HG03060 (cell line): ENCODE measurements around the gene SEC14L1.
"Not testable (repeated sequence)": the region's sequence is repeated elsewhere in the genome, so short reads cannot be mapped to it uniquely, and the experiment has no call there.

Experiments used
- ATAC-seq: cut with Tn5 transposase; IDR thresholded peaks from one replicate; pipeline ENCODE4 v1.9.1; 2021; ENCODE audit warnings: low read depth, moderate number of reproducible peaks; ENCODE audit not compliant: unreplicated experiment

The SEC14L1 gene

DNA sequence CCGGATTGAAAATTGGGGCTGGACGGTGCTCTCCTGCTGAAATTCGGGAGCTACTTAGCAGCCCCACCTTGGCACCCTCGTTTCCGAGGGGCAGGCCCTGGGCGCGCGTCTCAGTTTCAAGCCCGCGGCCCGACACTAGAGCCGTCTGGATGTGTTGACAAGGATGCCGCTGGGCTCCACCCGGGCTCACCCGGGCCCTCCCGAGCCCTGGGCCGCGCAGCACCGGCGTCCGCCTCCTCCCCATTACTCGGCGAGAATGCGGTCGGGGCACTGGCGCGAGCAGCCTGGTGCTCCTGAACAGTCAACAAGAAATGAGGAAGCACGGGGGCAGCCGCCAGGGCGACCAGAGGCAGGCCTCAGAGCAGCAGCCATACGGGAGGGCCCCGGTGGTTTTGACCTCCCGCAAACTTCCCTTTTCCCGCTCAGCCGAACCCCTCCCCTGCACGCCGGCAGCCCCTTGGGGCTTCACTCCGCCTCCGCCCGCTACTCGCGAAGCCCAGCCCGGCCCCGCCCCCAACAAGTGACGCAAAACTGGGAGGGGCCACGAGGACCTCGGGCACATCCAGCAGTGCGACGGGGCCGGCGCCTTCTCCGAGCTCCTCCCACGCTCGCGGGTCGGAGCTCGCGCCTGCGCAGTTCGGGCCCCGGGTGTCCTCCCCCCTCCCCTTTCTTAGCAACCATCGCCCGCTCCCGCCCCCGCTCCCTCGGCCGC is 447 bp upstream of the SEC14L1 start:
- ATAC-seq, result peak; percentile 79

DNA sequence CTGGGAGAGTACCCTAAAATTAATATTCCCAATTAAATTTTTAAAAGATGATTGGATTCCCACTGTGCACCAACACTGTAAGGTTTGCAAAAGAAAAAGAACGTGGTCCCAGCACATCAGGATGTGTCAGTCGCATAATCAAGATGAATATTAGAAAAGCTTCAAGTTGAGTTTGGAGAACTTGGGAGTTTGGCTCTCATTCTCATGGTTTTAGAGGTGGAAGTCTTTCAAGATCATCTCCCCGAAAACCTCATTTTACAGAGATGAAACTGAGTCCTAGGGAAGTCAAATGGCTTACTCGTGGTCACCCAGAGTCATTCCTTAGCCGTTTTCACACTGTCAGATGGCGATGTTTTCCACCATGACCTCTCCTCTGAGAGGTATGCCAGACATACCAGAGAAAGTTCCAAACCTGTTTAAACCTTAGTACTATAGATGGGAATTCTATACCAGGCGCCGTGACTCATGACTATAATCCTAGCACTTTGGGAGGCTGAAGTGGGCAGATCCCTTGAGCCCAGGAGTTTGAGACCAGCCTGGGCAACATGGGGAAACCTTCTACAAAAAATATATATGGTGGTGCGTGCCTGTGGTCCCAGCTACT is 1.2 kb downstream of the SEC14L1 start:
- ATAC-seq, result no peak

DNA sequence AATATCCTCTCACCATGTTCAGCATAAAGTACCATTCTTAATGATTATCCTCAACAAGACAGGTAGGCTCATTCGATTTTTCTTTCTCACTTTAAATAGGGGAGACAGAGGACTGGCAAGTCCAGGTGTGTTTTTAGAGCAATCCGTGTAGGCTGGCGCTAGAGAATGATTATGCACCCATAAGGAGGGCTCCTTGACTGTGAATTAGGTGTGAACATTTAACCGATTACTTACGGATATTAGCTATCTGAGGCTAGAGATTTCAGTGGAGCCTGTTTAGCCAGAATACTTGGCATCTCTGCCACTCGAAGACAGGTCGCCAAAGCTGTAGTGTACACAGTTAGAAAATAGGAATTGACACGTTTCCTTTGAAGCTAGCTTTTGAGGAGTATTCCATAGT is 1.9 kb downstream of the SEC14L1 start:
- ATAC-seq, result no peak

DNA sequence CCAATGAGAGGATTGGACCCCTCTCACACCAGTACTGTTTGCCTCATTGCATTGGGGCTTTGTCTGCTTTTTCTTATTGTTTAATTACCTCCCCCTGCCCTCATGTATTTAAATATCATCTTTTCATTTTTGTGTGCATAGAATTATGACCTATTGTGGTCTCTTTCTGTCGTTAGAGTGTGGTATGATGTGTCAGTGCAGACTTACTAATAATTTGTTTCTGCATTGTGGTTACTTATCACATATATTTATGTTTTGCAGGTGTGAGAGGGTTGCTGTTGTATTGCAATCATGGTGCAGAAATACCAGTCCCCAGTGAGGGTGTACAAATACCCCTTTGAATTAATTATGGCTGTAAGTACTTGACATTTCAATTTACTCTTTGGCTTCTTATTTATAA is 2.5 kb downstream of the SEC14L1 start:
- ATAC-seq, result no peak

DNA sequence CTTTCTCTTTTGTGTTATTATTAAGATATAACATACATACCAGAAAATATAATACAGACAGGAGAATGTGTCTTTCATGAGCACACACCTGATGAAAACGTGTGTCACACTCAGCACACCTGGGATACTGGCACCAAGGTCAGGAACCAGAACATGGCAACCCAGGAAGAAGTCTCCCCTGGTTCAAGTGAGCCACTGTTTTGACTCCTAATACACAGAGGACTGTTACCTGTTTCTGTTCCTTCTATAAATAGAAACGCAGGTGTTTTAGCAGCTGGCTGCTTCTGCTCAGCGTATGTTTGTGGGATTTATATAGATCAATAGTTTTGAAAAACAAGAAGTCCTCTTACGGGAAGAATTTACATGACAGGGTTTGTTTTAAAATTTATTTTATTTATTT is 3.5 kb downstream of the SEC14L1 start:
- ATAC-seq, result no peak

DNA sequence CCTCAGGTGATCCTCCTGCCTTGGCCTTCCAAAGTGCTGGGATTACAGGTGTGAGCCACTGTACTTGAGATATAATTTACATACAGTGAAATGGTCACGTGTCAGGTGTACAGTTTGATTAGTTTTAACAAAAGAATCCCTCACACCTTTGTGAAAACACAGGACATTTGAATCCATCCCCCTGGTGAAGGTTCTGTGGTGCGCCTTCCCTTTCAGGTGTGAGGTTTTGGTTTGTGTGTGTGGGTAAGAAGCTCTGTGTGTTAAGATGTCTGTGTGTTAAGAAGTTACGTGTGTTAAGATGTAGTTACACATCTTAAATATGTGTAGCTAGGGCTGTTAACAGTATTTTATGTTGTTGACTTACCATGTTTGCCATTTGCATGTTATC is 4.4 kb downstream of the SEC14L1 start:
- ATAC-seq, result no peak

DNA sequence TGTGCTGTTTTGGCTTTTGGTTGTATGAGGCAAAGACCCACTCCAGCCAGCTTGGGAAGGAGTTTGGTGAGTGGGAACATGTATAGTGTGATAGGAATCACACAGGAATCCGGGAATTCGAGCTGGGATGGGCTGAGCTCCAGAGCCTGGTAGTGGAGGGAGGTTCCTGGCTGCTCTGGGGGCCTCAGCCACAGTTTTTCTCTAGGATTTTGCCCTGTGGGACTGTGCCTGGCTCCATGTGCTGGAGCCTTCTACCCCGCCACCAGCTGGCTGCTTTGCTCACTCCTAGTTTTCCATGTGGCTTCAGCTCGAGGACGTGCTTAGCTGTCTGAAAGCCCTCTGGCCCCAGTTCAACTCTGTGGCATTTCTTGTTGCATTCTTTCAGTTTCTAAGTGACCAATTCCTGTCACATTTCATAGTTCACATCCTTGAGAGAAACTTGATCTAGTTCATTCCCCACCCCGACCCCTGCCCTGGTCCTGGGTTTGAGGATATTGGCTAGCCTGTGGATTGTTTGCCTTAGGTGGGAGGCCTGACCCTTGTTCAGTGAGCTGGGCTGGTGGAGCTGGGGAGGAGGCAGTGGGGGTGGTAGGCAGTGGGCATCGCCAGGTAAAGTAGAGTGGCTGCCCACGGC is 5.0 kb downstream of the SEC14L1 start:
- no peak for ATAC-seq

DNA sequence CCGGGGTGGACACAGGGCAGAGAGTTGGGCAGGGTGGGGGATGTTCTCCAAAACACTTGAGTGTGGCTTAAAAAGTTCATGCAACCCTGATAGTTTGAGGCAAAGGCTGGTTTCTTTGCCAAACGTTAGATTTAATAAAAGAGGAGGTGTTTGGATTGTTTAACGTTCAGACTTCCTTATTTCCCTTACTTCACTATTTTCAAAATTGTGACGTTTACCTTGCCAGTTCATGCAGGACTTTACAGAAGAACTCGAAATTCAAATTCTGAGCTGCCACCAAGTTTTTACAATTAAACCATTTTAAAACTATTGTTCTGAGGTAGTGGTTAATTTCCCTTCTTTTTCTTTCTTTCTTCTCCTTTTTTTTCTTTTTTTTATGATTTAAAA is 5.5 kb downstream of the SEC14L1 start:
- ATAC-seq, result no peak

DNA sequence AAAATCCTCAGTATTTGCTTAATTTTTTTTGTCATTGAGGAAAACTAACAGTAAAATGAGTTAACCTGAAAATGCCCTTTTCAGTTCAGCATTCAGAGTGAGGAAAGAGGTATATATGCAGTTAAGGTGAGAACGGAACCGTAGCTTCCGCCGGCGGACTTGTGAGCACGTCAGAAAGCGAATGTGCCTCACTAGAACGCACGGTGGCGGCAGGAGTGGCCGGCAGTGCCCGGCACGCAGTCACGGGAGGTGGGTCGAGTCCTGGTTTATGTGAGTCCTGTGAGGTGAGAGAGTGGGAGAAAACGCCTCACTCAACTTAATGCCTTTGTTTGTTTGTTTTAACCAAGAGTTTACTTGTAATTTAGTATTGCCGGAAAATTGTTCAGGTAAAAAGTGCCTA is 6.1 kb downstream of the SEC14L1 start:
- ATAC-seq, result no peak

DNA sequence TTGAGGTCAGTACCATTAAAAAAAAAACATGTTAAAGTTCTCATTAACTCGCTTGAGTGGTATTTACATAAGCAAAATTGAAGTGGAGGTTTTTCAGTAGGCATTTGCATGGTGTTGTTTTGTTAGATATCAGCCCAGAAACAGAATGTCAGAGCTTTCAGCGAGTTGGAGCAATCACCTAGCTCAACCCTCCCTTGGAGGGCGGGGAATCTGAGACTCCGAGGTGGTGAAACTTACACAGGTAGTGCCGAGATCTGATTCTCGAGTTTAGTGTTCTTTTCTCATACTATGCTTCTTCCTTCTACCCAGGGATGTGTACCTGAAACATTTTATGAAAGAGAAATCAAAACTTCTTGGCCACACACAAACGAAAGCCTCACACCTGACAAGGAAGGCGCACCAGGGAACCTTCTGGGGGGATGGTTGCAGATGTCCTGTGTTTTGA is 6.6 kb downstream of the SEC14L1 start:
- ATAC-seq, result no peak

DNA sequence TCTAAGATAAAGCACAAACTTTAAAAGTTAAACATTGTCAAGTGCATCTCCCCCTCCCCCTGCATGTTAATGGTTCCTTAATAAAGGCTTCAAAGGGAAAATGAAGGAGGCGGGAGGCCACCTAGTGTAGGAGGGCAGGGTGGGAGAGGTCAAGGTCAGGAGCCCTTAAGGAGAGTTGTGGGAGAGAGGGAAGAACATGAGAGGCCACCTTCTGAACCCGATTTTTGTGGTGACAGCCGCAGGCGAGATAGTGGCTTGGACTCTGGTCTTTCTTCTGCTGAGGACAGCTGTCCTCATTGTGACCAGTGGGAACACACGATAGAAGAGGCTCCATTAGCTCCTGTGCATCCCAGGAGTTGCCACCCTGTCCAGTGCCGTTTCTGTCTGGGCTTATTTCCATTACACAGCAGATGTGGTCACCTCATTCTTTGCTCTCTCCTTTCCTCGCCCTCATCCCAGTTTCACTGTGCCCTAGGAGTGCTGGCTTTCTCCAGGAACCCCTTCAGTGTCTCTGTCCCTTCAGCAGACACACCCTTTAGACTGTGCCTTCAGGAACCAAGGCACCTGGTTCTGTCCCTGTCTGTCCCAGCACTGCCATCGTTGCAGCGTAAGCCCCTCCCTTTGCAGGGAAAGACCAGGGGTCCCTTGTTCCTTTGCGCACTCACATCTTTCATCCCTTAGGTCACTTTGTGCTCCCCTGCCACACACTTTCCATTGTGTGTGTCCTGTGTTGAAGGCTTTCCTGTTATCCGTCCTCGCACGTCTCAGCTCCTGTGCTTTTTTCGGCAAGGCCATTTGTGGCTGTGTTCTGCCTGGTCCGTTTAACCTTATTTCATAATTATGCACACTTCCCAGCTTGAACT is 7.5 kb downstream of the SEC14L1 start:
- ATAC-seq, result no peak

DNA sequence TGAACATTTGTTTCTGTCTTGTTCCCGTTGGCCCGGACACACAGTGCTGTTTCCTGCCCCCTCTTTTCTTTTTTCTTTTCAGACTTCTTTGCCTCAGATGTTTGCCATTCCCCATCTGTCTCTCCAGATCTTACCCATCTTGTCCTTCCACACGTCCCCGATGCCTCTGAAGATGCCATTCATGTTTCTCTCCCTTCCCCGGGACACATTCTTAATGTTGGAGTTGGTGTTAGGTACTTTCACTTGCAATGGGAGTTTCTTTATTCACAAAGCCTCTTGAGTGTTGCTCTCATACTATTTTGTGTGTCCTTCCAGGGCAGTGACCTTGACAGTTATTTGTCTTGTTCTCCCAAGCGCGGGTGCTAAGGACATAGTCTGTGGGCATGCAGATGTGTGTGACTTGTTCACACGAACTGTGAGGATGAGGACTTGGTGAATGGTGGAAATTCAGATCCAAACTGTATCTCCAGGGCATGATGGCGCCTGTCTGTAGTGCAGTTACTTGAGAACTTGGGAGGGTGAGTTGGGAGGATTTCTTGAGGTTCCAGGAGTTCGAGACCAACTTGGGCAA is 8.3 kb downstream of the SEC14L1 start:
- ATAC-seq, result no peak

DNA sequence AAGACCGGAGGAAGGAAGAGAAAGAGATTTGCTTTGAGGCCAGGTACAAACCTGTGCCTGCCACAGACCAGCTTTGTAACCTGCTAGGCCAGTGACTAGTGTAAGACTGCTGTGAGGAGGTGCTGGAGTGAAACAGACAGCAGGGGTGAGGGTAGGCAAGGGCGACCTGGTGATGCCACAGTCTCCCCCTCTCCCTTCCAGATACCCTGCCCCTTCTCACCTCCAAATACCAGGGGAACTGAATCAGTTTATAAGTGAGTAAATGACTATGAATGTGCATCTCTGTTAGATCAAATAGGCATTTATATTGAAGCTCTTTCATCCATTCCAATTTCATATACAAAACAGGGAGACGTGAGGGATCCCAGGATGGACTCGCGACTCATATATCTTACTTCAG is 9.4 kb downstream of the SEC14L1 start:
- ATAC-seq, result no peak

DNA sequence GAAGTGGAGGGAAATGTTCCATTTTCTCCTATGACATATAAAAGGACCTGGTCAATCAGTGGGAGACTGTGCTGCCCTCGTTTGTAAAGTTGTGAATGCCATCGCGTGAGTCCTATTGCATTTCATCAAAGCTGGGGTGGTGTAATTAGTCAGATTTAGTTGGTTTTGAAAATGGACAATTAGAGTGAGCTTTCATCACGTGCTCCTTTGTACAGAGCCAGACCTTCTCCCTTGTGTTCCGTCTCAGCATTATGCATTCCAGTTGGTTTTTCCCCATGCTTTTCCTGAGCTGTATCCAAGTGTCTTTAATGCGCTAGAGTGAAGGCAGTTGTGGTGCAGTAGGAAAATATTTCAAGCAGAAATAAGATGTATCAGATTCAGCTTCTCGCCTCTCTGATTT is 10.4 kb downstream of the SEC14L1 start:
- ATAC-seq, result no peak

DNA sequence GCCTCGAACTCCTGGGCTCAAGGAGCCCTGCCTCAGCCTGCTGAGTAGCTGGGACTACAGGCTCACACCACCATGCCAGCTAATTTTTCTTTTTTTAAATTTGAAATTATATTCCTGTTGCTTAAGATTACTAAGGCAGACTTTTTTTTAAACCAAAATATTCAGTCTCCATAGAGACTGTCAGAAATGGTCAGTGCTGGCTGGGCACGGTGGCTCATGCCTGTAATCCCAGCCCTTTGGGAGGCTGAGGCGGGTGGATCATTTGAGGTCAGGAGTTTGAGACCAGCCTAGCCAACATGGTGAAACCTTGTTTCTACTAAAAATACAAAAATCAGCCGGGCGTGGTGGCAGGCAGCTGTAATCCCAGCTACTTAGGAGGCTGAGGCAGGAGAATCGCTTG is 11.3 kb downstream of the SEC14L1 start:
- ATAC-seq, result not testable (repeated sequence)

DNA sequence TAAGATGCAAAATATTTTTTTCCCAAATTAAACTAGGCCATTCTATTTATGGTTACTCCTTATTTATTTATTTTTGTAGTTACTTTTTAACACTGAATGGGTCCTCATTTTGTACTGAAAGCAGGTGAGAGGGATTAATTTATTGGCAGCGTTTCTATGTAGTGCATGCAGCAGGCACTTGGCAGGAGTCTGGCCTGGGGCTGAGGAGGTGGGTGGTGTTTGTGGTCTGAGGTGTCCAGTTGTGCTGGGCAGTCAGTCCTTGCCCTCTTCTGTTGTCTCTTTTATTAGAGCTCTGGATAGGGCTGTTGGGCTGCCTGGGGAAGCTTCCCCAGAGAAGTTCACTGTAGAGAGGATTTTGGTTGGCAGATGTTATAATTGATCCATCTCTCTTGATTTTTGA is 12.7 kb downstream of the SEC14L1 start:
- ATAC-seq, result no peak

DNA sequence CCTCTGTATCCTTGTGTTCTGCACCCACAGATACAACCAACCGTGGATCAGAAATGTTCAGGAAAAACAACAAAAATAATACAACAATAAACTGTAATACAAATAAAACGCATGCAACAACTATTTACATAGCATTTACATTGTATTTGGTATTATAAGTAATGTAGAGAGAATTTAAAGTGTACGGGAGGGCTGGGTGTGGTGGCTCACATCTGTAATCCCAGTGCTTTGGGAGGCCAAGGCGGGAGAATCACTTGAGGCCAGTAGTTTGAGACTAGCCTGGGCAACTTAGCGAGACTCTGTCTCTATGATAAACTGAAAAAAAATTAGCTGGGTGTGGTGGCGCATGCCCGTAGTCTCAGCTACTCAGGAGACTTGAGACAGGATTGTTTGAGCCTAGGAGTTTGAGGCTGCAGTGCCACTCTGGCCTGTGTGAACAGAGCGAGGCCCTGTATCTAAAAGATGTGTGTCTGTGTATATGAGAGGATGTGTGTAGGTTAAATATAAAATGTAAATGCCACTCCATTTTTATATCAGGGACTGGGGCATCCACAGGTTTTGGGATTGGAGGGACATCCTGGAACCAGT is 13.3 kb downstream of the SEC14L1 start:
- no peak for ATAC-seq

DNA sequence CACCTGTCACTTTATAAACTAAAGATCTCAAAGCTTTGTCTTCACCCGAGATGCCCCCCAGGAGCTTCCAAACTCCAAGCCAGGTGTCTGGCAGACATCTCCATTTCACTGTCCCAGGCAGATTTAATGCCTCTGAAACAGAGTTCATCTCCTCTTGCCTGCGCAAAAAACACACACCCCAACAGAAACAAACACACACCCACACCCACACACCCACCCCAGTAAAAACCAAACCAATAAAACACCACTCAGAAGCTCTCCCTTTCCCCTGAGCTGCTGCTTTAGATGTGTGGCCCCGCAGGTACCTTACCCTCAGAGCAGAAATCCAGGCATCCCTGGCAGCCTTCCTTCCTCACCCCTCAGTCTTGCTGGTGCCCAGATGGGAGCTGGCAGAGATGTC is 14.4 kb downstream of the SEC14L1 start:
- no peak for ATAC-seq

DNA sequence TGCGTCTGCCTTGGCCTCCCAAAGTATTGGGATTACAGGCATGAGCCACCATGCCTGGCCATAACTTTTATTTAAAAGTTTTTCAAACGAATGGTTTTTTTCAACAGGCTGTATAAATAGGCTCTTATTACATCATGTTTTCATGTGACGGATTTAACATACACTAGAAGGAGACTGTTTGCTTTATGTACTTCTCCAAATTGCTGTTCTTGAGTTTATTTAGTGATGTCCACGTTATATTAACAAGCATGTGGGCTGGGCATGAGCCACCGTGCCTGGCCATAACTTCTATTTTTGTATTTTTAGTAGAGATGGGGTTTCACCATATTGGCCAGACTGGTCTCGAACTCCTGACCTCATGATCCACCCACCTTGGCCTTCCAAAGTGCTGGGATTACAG is 17.0 kb downstream of the SEC14L1 start:
- ATAC-seq, result not testable (repeated sequence)

DNA sequence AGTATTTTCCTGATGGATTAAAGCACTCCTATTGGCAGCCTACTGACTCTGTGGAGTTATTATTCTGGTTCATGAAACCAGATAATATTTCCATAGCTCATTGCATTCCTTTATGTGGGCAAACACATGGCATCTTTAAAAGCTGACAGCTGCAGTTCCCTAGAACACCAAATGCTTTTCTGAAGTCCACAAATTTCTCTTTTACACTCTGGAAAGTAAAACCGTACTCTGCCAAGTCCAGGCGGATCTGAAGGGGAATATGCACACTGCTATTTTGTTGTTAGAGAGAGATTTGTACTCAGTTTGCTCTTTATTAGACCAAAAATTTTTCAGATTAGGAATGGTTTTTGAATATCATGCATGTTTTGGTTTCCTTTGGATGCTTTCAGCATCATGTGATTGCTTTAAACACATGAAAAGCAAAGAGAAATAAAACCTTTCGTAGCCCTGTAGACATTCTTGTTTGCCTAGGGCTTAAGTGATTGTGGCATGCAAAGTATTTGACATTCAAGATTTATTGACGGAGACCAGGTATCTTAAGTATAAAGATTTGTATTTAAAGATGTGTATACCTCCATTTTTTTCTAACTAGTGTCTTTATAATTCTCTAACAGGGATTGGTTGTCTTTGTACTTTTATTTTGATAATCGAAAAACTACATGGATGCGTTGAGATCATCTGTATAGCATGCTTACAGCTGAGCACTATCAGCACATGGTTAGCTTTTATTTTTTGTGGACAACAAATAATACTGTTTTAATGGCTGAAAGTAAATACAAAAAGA is 19.5 kb downstream of the SEC14L1 start:
- ATAC-seq, result no peak
